HEK293T (cell line): Measurements from ENCODE around the gene KEAP1.

Experiments used
- BHLHE40 ChIP-seq: fragments of 450-650 bp; IDR thresholded peaks from 2 replicates; pipeline ENCODE4 v1.6.1; 2016; ENCODE audit warnings: mild to moderate bottlenecking, moderate library complexity, borderline replicate concordance
- FOXA1 ChIP-seq: fragments of 450-650 bp; IDR thresholded peaks from 2 replicates; pipeline ENCODE4 v1.6.1; 2016; ENCODE audit warnings: mild to moderate bottlenecking
- HDGF ChIP-seq: fragments of 450-650 bp; IDR thresholded peaks from 2 replicates; pipeline ENCODE4 v1.6.1; 2017; ENCODE audit warnings: antibody characterized with exemption, borderline replicate concordance
- SUZ12 ChIP-seq: fragments of 450-650 bp; IDR thresholded peaks from 2 replicates; pipeline ENCODE4 v1.6.1; 2016; ENCODE audit warnings: mild to moderate bottlenecking

GRCh38 chr19:10449037-10449436, 54.1 kb downstream of the KEAP1 start:
- TF ChIP-seq BHLHE40 (no peak), FOXA1 (no peak), SUZ12 (no peak), HDGF (no peak)
